GM13977 (cell line): ENCODE measurements around the gene ENOX2.
"Not testable (repeated sequence)": the region's sequence is repeated elsewhere in the genome, so short reads cannot be mapped to it uniquely, and the experiment has no call there.

Experiments used
- DNase-seq: peaks from one replicate; pipeline ENCODE4 v3.0.0; 2012; ENCODE audit warnings: low spot score
- in situ Hi-C: fragments of 300-500 bp; cut with MboI; formaldehyde crosslinking; loops from one replicate; pipeline ENCODE4 v1.12.0; 2022; ENCODE audit warnings: low sequenced_read_pairs, low pct_unique_long_range_greater_than_20kb, mixed read lengths, inconsistent platforms; ENCODE audit not compliant: unreplicated experiment
- TF ChIP-seq, protein P1 (sequence below): IDR thresholded peaks from 2 replicates; pipeline ENCODE4 v1.5.1; 2012; ENCODE audit warnings: mild to moderate bottlenecking, control low read depth; ENCODE audit not compliant: insufficient read depth; ENCODE audit errors: extremely low read depth, missing control alignments

Gene ENOX2

DNA sequence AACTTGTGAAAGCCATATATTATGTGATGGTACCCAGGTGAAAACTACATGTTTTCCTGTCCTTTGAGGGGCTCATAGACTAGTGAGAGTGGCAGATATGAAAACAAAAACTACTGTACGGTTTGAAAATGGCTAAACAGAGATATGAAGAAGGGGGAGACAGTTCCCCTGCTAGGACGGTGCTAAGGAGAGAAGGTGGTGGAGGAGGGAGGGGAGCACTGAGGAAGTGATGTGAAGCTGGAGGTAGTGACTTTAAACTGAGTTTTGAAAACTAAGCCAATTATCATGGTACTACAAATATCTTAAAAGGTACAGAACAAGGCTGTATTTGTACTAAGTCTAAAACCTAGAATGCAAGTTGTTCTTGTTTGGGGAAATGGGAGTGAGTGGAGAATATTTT is 188.3 kb downstream of the ENOX2 start:
- in situ Hi-C loops: no loop called here
- TF ChIP-seq, protein P1, sequence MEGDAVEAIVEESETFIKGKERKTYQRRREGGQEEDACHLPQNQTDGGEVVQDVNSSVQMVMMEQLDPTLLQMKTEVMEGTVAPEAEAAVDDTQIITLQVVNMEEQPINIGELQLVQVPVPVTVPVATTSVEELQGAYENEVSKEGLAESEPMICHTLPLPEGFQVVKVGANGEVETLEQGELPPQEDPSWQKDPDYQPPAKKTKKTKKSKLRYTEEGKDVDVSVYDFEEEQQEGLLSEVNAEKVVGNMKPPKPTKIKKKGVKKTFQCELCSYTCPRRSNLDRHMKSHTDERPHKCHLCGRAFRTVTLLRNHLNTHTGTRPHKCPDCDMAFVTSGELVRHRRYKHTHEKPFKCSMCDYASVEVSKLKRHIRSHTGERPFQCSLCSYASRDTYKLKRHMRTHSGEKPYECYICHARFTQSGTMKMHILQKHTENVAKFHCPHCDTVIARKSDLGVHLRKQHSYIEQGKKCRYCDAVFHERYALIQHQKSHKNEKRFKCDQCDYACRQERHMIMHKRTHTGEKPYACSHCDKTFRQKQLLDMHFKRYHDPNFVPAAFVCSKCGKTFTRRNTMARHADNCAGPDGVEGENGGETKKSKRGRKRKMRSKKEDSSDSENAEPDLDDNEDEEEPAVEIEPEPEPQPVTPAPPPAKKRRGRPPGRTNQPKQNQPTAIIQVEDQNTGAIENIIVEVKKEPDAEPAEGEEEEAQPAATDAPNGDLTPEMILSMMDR: no peak
- no peak for DNase-seq

DNA sequence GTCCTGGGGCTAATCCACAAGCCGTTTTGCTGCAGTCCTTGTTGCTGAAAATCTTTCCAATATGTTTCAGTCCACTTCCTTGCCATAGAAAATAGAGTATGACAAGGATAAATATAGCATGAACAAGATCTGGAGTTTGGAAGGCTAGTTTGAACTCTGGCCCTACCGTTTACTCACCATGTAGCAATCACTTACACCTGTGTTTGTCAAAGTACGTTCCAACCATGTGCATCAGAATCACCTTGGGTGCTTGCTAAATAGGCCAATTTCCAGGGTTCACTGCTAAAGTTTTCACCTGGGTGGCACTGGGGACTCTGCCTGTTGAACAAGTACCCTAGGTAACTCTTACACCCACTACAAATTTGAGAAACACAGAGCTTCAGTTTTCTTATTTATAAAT is 188.9 kb downstream of the ENOX2 start:
- DNase-seq: no peak
- TF ChIP-seq, protein P1: no peak
- in situ Hi-C loops: no loop called here

DNA sequence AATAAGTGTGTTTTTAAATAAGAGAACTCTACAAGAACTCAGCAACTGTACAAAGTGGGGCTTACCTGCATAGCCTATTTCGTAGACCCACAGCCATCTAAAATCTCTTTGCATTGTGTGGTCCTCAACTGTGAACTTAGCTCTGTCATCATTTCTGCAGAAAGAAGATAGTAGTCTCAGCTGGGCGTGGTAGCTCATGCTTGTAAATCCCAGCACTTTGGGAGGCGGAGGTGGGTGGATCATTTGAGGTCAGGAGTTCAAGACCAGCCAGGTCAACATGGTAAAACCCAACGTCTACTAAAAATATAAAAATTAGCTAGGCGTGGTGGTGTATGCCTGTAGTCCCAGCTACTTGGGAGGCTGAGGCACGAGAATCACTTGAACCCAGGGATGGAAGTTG is 193.8 kb downstream of the ENOX2 start:
- DNase-seq, in situ Hi-C loops: not testable (repeated sequence)

DNA sequence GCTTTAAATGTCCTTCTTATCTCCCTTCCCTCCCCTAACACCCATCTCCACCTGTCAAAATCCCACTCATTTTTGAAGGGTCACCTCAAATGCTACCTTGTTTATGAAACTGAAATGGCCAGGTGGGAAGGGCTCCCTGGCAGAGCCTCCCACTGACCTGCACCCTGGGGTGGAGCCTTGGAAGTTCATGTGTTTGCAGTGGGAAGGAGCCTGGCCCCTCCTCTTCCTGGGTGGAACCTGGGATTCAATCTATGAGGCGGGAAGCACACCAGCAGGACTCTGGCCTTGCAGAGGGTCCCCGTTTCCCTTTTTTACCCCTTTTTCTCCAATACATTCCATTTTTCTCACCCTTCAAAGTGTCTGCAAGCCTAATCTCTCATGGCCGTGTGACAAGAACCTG is 197.4 kb downstream of the ENOX2 start:
- in situ Hi-C loops: no loop called here
- no peak for DNase-seq
- TF ChIP-seq, protein P1: no peak

DNA sequence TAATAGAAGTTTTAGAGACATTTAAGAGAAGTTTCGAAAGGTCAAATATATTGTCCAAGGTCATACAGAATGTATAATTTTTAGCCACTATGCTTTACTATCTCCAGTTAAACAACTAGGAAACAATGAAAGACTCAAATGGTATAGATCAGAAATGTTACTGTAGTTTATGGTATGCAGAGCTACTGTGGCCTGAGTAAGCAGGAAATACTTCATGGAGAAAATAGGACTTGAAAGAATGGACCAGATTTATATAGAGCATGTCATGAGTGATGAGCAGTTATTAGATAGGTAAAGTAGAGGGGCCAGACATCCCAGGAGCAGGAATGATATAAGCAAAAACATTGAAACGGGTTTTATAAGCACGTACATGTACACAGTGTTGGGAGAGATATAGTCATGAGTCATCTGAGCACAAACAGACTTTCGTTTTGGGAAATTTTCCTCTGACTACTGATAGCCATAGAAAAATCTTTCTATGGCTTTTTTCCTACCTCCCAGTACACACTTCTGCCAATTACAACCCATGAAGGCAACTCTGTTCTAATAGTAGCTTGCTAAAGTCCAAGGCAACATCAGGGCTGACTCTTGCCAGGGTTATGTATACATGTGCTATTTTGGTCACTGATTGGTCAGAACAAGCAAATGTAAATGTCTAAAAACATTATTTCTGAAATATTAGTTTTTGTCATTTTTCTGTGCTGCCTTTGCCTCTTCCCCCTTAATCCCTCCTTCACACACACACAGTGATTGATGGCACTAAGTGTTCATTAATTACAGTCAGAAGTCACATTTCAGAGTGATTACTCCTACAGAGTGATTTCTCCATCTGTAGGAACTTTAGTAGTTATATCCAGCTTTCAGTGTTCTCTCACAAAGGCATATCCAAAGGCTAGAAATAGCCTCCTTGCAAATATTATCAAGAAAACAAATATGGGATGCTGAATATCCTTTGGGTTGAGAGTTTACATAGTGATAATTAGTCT is 198.7 kb downstream of the ENOX2 start:
- no peak for DNase-seq

DNA sequence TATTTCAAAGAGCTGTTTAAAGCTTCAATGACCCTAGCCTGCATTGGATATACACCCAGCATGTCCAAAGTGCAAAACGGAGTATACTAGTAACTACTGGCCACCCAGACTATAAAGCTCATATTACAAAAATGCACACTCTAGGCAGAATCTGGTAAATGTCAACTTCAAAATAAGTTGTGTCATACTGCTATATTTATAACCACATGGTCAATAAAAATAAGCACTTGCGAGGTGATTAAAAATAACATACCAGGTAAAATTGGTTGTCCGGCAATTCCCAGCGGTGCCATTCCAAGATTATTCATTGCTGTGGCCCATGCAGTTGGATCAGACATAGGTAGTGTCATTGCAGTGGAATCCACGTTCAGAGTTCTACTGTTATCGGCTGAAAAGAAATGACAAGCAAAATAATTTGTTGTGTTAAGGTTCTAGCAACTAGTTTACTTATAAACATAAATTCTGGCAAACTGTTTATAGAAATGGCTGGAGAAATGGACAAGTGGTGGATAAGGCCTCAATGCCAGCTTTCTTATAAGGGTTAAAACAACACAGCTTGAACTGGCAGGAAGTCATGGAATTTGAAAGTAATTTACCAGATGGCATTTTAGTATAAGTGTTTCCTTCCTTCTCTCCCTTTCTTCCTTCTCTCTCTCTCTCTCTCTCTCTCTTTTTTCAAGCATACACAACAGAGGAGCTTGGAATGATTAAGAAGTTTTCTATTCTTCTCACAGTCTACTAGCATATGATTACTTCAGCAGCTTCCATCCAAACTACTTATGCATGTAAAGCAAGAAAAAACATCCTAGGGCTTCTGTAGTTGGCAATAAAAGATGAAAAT is 199.9 kb downstream of the ENOX2 start:
- TF ChIP-seq, protein P1: no peak
- no peak for DNase-seq
- in situ Hi-C loops: no loop called here

More for the DNA sequence above, 198.7 kb downstream of the ENOX2 start:
- TF ChIP-seq, protein P1: no peak
- in situ Hi-C loops: no loop called here
